Measurements from ENCODE around the gene DENND1C.
A peak's percentile ranks its signal among the peaks of the same experiment; 100 is the strongest.

DENND1C gene

DNA sequence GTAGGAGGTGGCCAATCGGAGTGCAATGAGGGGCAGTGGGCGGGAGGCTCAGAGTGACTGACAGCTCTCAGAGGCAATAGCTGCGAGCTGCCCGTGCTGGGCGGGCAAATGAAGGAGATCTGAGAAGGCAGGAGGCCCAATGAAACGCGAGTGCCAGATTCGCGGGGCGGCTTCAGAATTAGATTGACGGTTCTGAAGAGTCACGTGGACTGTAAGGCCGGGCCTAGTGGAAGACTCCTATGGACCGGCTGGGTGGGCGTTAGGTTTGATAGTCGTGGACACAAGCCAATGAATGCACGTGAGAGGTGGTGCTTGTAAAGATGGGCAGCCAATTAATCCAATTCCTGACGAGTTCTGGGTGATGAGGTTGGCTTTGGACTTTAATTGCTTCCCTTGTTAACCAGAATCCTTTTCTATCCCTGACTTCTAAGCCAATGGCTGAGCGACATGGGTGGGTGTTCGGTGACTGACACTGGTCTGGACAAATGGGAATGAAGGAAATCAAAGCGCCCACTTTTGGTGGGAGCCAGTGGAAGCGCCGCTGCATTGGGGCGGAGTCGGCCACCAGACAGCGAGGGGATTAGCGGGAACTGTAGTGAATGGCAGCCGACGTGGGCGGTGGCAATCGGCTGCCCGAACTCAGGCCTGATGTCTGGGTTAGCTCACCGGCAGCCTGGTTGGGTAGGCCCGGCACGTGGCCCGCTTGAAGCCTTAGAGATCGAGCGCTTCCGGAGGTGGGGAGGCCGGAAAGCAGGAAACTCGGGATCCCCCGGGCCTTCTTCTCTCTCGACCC is 56.5 kb downstream of the DENND1C start:
- in situ Hi-C loops (cut with HindIII; ENCODE audit: low sequenced_read_pairs) = no loop called here
- DNase-seq (ENCODE audit: low read depth) = peak; percentile 100
- no peak overlapping the region for H3K4me3 ChIP-seq (ENCODE audit: low read depth, low read length)
- TF ChIP-seq, protein P1, sequence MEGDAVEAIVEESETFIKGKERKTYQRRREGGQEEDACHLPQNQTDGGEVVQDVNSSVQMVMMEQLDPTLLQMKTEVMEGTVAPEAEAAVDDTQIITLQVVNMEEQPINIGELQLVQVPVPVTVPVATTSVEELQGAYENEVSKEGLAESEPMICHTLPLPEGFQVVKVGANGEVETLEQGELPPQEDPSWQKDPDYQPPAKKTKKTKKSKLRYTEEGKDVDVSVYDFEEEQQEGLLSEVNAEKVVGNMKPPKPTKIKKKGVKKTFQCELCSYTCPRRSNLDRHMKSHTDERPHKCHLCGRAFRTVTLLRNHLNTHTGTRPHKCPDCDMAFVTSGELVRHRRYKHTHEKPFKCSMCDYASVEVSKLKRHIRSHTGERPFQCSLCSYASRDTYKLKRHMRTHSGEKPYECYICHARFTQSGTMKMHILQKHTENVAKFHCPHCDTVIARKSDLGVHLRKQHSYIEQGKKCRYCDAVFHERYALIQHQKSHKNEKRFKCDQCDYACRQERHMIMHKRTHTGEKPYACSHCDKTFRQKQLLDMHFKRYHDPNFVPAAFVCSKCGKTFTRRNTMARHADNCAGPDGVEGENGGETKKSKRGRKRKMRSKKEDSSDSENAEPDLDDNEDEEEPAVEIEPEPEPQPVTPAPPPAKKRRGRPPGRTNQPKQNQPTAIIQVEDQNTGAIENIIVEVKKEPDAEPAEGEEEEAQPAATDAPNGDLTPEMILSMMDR (IDR thresholded peaks at IDR 0.05; ENCODE audit: low read depth, low read length, missing control alignments) = no peak

DNA sequence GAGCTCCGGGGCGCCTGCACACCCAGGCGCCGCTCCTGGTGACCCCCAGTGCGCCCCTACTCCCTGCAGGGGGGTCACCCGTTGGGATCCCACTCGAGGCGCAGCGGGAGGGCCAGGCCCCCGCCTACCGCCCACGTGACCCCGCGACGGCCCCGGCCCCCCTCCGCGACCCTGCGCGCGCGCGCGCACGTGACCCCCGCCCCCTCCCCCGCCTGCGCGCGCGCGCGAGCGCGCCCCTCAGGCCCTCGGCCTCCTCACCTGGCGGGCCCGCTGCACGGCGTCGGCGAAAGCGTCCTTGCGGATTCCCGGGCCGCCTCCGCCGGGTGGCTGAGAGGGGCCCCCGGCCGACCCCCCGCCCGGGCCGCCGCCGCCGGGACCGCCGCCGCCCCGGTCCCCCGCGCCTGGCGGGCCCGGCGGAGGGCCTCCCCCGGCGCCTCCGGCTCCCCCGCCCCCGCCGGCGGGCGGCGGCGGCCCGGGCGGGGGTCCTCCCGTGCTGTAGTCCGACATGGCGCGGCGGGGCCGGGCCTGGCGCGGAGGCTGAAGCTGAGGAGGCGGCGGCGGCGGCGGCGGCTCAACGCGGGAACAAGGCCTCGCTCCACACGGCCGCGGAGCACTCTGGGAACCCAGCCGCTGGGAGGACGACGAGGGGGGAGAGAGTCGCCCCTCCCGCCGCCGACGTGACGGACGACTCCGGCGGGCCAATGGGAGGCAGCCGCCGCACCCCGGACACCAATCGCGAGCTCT is 57.2 kb downstream of the DENND1C start, which contains the start of gene KHSRP:
Gene KHSRP (minus strand): TSS at position 617 of the 744 bp plus-strand sequence. CDS start 110 bp downstream, at position 507.
- peak within 1 kb of the TSS; percentile 78 for H3K4me3 ChIP-seq (ENCODE audit: low read depth, low read length)
- TF ChIP-seq, protein P1 (IDR thresholded peaks at IDR 0.05; ENCODE audit: low read depth, low read length, missing control alignments) = no peak
- DNase-seq (ENCODE audit: low read depth) = no peak
- in situ Hi-C loops (cut with HindIII; ENCODE audit: low sequenced_read_pairs) = no loop called here

DNA sequence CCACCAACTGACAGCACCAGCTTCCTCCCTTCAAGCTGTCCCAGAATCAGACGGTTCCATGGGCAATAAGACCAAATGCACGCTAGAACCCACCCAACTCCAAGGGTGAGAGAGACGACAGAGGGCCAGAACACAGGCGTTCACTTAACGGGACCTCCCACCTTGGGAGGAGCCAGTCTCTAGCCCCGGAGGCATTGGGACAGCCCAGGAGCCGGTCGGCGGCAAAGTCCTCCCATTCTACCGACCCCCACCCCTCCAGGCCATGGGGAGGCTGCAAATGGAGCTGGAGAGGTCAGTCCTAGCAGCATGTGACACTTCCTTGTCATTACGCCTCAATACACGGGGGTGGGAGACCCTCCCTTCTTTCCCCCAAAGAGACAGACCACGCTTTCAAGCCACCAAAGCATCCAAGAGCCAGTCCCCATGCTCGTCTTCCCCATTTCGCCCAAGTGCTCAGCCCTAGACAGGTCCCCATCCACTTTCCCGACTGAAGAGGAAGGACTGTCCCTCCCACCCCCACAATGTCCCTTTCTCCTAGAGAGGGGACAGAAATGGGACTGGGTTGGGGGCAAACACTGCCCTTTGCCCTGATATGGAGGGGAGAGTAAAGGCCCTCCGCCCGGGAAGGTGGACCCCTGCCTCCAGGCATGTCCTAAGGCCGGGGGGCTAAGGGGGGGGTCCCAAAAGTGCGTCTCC is 57.9 kb downstream of the DENND1C start:
- in situ Hi-C loops (cut with HindIII; ENCODE audit: low sequenced_read_pairs) = no loop called here
- DNase-seq (ENCODE audit: low read depth) = no peak
- TF ChIP-seq, protein P1 (IDR thresholded peaks at IDR 0.05; ENCODE audit: low read depth, low read length, missing control alignments) = no peak
- H3K4me3 ChIP-seq (ENCODE audit: low read depth, low read length) = peak overlapping the region; percentile 78

DNA sequence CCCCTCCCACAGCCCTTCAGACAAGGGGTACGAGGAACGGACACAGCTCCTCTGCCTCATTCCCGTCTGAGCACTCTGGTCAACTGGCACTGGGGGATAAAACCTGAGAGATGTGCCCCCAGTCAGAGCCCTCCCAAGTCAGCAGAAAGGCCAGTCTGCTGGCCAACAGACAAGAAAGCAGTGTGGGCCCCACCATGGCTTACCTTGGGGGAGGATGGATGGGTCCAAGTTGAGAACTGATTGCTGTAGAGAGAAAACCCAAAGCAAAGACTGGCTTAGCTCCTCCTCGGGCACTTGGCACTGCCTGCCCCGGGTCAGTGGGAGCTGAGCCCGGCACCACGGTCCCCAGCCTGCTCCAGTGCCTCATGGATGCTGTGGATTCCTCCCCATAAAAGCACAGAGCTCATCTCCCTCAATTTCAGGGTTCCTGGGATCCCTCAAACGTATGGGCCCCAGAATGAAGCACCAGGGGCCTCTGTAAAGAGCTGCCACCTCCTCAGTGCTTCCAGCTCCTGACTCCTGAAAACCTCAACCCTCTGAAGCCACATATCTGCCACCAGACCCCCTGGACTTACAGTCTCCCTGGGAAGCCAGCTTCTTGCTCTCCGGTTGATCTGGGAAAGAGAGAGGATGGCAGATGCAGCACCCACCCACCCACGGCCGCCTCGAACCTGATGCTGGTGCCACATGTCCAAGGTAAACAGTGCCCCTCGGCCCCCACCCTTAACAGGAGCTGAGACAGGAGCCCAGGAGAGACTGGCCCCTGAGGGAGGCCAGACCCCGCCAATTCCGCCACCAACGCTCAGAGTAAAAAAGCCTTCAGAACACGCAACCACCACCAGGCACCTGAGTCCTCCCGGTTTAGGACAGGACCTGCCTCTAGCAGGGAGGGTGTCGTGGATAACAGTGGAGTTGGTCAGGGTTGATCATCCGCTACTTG is 60.2 kb downstream of the DENND1C start:
- TF ChIP-seq, protein P1 (IDR thresholded peaks at IDR 0.05; ENCODE audit: low read depth, low read length, missing control alignments) = no peak
- in situ Hi-C loops (cut with HindIII; ENCODE audit: low sequenced_read_pairs) = no loop called here
- H3K4me3 ChIP-seq (ENCODE audit: low read depth, low read length) = no peak overlapping the region
- DNase-seq (ENCODE audit: low read depth) = no peak

GRCh38 chr19:6418562-6418932 is 63.0 kb downstream of the DENND1C start:
- no peak for DNase-seq (ENCODE audit: low read depth)
- in situ Hi-C loops (cut with HindIII; ENCODE audit: low sequenced_read_pairs) = no loop called here
- TF ChIP-seq, protein P1 (IDR thresholded peaks at IDR 0.05; ENCODE audit: low read depth, low read length, missing control alignments) = no peak
- no peak overlapping the region for H3K4me3 ChIP-seq (ENCODE audit: low read depth, low read length)

Data from astrocyte of the cerebellum (primary cell).